CD4-positive, alpha-beta T cell treated with Interferon gamma for 1 hour (primary cell): ENCODE measurements around the gene EYA2.

ENCODE experiments used
- DNase-seq: peaks from one replicate; pipeline ENCODE4 v3.0.0-alpha.2; 2020

EYA2 gene

GRCh38 chr20:46933150-46933549 is 38.5 kb downstream of the EYA2 start:
- no peak for DNase-seq

- DNase-seq = no peak
Measured at GRCh38 chr20:46934746-46935287, 40.2 kb downstream of the EYA2 start.

- DNase-seq = no peak
Measured at GRCh38 chr20:46935394-46936017, 40.9 kb downstream of the EYA2 start.

GRCh38 chr20:46936415-46937156 is 41.9 kb downstream of the EYA2 start:
- DNase-seq = no peak

GRCh38 chr20:46937157-46937523 is 42.5 kb downstream of the EYA2 start:
- DNase-seq = no peak

- no peak for DNase-seq
Measured at GRCh38 chr20:46937533-46938226, 43.0 kb downstream of the EYA2 start.

GRCh38 chr20:46938434-46938833 is 43.8 kb downstream of the EYA2 start:
- no peak for DNase-seq

- no peak for DNase-seq
Measured at GRCh38 chr20:46939031-46939965, 44.7 kb downstream of the EYA2 start.

- no peak for DNase-seq
Measured at GRCh38 chr20:46940616-46941015, 46.0 kb downstream of the EYA2 start.

- DNase-seq = no peak
Measured at GRCh38 chr20:46941404-46941803, 46.8 kb downstream of the EYA2 start.

- DNase-seq = no peak
Measured at GRCh38 chr20:46943861-46944591, 49.4 kb downstream of the EYA2 start.

GRCh38 chr20:46945465-46945864 is 50.8 kb downstream of the EYA2 start:
- no peak for DNase-seq

GRCh38 chr20:46946181-46946624 is 51.6 kb downstream of the EYA2 start:
- no peak for DNase-seq

- DNase-seq = no peak
Measured at GRCh38 chr20:46946796-46947195, 52.2 kb downstream of the EYA2 start.

GRCh38 chr20:46948081-46948480 is 53.4 kb downstream of the EYA2 start:
- no peak for DNase-seq

- no peak for DNase-seq
Measured at GRCh38 chr20:46951405-46951804, 56.8 kb downstream of the EYA2 start.

GRCh38 chr20:46951840-46952497 is 57.3 kb downstream of the EYA2 start:
- DNase-seq = no peak

- DNase-seq = no peak
Measured at GRCh38 chr20:46953596-46953995, 59.0 kb downstream of the EYA2 start.

GRCh38 chr20:46954490-46955038 is 59.9 kb downstream of the EYA2 start:
- no peak for DNase-seq

GRCh38 chr20:46955601-46956556 is 61.2 kb downstream of the EYA2 start:
- DNase-seq = no peak
